ENCODE measurements around the gene SNAI3.

Gene SNAI3

DNA sequence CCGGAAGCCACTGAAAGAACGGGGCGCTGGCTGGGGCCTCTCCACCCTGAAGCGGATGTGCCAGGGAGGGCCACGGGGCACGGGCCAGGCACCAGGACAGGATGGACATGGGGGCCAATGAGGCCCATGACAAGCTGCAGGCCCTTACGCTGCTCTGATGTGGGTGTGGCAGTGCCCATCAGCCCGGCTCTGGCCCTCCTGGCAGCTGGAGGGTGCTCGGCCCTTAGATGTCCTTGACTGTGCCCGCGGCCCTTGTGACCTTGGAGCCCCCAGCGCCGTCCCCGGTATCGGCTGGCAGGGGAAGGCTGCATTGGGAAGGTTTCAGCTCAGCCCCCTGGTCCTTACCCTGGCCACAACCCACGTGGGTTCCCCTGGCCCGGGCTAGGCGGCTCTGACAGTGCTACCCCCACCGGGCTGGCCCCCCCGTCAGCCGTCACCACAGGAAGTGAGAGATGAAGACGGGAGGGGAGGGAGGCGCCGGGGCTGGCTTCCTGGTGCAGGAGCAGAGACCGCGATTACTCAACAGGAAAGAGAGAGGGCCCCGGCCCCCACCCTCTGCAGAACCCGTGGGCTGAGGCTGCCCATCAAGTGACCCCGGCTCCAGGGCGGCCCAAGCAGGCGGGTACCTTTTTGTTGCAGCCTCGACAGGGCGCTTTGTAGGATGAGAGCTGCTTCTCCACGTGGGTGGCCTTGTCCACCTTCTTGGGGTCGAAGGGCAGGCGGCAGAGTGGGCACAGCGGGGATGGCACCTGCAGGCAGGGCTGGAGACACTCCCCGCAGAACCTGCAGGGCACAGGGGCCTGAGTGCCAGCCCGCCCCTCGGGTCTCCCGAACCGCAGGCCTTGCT, 14.6 kb upstream of the SNAI3 start:
- no peaks in the 10 kb centered on the region for H3K27me3 Mint-ChIP-seq
- DNase-seq, result peak; percentile 86 to 87
- H3K27ac Mint-ChIP-seq, result peak overlapping the region; percentile 91 to 96
- peak; percentile 82 for ATAC-seq
- peak overlapping the region; percentile 82 to 93 for H3K4me3 Mint-ChIP-seq
- peaks cover 82% of the 10 kb centered on the region for H3K4me1 Mint-ChIP-seq
- H3K9me3 Mint-ChIP-seq, result no peaks in the 10 kb centered on the region

DNA sequence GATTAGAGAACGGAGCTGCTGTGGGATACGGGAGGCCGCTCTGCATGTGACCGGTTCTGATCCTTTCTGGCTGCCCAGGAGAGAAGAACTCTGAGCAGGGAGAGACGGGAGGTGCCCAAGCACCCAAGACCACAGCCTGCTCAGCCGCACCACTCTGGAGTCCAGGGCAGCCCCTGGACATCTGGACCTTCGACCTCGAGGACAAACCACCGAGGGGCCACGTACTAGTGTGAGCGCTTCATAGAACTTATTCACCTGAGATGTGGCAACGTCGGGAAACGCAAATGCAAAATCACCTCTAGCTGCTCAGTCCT, 14.0 kb upstream of the SNAI3 start:
- Mint-ChIP-seq H3K27me3 (no peaks in the 10 kb centered on the region), H3K9me3 (no peaks in the 10 kb centered on the region), H3K27ac (peak overlapping the region in 1 of 2 donors; percentile 96), H3K4me1 (peaks cover 80% of the 10 kb centered on the region), H3K4me3 (peak overlapping the region; percentile 82 to 93)
- DNase-seq (no peak), ATAC-seq (no peak)

DNA sequence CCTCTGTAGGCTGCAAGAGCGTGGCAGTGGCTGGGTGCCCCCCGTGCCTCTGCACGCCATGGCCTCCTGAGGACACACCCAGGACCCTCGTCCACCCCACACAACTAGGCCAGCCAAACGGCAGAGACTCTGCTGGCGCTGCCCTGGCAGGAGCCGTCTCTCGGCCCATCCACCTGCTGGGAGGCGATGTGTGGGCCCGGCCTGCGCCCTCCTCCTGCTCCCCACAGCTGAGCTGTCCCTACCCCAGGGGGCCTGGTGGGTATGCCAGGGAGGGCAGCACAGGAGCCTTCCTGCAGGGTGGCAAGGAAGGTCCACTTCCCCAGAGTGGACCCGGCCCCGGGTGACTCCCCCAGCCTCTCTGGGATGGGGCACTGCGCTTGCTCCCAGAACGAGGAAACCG, 12.9 kb upstream of the SNAI3 start:
- no peaks in the 10 kb centered on the region for H3K27me3 Mint-ChIP-seq
- H3K4me3 Mint-ChIP-seq, result no peak overlapping the region
- ATAC-seq (no peak), DNase-seq (no peak)
- peaks cover 74% of the 10 kb centered on the region for H3K4me1 Mint-ChIP-seq
- no peaks in the 10 kb centered on the region for H3K9me3 Mint-ChIP-seq
- H3K27ac Mint-ChIP-seq, result no peak overlapping the region

DNA sequence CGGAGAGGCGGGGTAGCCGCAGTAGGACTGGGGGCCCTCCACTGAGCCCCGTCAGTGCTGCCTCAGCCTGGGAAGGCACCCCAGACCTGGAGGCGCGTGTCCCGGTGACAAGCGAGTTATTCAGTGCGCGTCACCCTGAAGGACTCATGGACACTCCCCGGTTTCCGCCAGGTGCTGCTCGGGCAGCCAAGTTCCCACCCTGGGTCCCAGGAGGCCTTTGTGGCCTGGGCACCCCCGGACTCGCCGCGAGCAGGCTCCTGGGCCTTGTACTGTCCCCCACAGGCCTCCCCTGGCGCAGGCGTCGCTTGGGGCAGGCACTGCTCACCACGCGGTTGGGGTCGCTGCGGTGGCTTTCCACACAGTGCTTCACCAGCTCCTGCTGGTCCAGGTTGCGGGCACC, 12.3 kb upstream of the SNAI3 start:
- DNase-seq (no peak), ATAC-seq (no peak)
- Mint-ChIP-seq H3K9me3 (no peaks in the 10 kb centered on the region), H3K4me1 (peaks cover 71% of the 10 kb centered on the region), H3K27ac (peak overlapping the region in 1 of 2 donors; percentile 67), H3K27me3 (no peaks in the 10 kb centered on the region), H3K4me3 (no peak overlapping the region)

DNA sequence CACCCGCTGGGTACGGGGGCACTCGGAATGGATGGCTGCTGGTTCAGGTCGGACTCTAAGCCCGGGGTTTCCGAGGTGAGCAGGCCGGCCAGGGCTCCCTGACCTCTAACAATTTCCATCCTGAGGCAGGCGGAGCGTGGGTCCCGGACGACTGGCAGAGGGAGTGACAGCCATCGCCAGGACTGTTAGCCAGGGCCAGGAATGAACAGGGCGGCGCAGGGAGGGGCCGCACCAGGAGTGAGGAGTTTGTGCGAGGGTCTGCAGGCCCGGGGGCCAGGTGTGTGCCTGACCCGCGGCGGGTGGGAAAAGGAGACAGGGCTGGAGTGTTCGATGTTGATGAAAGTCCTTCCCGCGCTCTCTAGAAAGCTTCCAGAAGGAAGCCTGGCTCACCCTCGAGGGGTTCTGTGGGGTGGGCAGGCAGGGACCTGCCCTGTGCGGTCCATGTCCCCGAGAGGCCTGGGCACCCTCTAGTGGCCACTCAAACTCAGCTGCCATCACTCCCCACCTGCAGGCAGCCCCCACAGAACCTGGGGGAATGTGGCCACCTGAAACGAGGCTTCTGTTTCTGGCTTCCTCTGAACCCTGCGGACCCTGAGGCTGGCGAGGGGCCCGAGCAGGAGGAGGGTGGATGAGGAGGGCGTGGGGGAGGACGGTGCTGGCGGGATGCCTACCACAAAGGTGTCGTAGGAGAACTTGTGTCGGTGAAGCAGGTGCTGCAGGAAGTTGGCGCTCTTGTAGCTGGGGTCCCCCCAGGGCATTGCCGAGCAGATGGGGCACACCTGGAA, 11.7 kb upstream of the SNAI3 start:
- ATAC-seq, result no peak
- H3K4me1 Mint-ChIP-seq, result peaks cover 66% of the 10 kb centered on the region
- peak overlapping the region in 1 of 2 donors; percentile 15 for H3K4me3 Mint-ChIP-seq
- no peaks in the 10 kb centered on the region for H3K27me3 Mint-ChIP-seq
- no peaks in the 10 kb centered on the region for H3K9me3 Mint-ChIP-seq
- DNase-seq, result no peak
- peak overlapping the region in 1 of 2 donors; percentile 93 for H3K27ac Mint-ChIP-seq

DNA sequence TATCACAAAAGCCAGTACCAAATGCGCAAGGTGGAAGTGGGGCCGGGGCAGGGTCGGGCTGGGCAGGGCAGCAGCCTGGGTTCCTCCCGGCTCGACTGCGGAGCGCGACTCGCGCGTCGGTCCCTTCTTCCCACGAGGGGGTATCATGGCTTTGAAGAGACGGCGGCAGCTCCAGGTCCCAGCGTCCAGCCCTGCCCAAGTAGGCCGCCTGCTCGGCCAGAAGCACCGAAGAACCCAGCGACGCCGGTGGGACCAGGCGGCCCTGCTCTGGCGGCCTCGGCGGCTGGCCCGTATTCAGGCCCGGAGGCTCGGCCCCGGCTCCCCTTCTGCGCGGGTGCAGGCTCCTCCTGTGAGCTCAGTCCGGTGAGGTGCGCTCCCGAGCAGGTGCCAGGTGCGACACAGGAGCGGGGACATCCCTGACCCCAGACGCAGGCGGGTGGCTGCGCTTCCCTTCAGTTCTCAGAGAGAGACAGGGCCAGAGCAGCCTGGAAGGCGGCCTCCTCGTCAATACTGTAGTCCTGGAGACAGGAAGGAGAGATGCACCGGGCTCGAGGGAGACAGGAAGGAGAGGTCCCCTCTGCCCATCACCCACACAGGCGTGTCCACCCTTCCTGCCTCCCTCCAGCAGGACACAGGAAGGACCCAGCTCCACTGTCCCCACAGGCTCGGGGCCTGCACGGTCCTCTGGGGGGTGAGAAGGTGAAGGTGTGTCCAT, 11.0 kb upstream of the SNAI3 start:
- no peak for DNase-seq
- Mint-ChIP-seq H3K27ac (peak overlapping the region in 1 of 2 donors; percentile 93), H3K4me3 (no peak overlapping the region), H3K4me1 (peaks cover 66% of the 10 kb centered on the region), H3K27me3 (no peaks in the 10 kb centered on the region), H3K9me3 (no peaks in the 10 kb centered on the region)
- ATAC-seq, result no peak

DNA sequence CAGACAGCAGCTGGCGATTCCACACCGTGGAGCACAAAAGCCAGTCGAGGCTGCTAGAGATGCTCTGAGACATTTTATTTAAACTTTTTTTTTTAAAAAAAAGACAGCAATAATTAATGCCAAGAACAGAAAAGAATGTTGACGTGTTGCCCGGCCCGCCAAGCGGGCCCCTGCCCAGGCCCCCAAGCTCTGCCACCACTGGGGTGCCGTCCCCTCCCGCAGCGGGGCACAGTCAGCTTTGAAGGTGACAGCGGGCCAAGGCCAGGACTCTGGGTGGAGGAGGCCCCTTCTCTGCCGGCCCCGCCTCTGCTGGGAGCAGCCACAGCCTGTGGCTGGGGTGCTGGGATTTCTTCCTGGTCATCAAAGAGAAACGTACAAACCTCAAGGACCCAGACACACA, 10.1 kb upstream of the SNAI3 start:
- ATAC-seq, result no peak
- H3K27me3 Mint-ChIP-seq, result no peaks in the 10 kb centered on the region
- H3K27ac Mint-ChIP-seq, result no peak overlapping the region
- peaks cover 66% of the 10 kb centered on the region for H3K4me1 Mint-ChIP-seq
- DNase-seq, result no peak
- H3K4me3 Mint-ChIP-seq, result no peak overlapping the region
- H3K9me3 Mint-ChIP-seq, result no peaks in the 10 kb centered on the region

DNA sequence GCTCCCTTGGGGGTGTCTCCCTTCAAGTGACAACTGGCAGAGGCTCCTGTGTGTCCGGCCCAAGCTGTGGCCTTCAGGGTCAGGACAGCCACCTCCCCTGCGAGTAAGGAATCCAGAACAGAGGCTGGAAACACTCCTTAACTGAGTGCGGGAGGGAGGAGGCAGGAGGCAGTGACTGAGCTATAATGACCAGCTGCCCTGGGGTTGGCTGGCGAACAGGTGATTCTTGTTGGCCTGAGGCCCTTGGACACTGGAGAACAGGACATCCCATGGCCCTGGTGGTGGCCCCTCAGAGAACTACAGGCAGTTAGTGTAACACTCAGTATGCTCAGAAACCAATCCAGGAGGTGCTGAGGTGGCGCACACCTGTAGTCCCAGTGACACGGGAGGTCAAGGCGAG, 9.4 kb upstream of the SNAI3 start:
- H3K4me1 Mint-ChIP-seq, result peaks cover 66% of the 10 kb centered on the region
- no peak overlapping the region for H3K4me3 Mint-ChIP-seq
- H3K27me3 Mint-ChIP-seq, result no peaks in the 10 kb centered on the region
- no peak for DNase-seq
- no peaks in the 10 kb centered on the region for H3K9me3 Mint-ChIP-seq
- ATAC-seq, result no peak
- no peak overlapping the region for H3K27ac Mint-ChIP-seq

DNA sequence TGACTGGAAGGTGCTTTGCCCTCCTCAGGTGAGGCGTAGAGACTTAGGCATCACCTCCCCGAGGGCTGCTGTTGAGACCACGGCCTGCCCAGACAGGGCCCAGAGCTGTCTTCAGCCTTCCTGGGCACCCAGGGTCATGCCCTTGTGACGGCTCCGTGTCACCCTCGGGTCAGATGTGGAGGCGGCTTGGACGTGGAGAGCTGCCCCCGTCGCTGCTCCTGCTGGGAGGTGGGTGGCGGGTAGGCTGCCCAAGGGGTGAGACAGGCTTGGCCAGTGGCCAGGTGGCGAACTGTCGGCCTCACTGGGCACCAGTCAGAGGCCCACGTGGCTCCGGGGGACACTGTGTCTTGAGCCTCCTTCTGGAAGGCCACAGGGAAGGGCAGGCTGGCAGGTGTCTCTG, 8.9 kb upstream of the SNAI3 start:
- DNase-seq (no peak), ATAC-seq (no peak)
- no peak overlapping the region for H3K4me3 Mint-ChIP-seq
- H3K9me3 Mint-ChIP-seq, result no peaks in the 10 kb centered on the region
- H3K27me3 Mint-ChIP-seq, result no peaks in the 10 kb centered on the region
- H3K27ac Mint-ChIP-seq, result no peak overlapping the region
- H3K4me1 Mint-ChIP-seq, result peaks cover 66% of the 10 kb centered on the region

DNA sequence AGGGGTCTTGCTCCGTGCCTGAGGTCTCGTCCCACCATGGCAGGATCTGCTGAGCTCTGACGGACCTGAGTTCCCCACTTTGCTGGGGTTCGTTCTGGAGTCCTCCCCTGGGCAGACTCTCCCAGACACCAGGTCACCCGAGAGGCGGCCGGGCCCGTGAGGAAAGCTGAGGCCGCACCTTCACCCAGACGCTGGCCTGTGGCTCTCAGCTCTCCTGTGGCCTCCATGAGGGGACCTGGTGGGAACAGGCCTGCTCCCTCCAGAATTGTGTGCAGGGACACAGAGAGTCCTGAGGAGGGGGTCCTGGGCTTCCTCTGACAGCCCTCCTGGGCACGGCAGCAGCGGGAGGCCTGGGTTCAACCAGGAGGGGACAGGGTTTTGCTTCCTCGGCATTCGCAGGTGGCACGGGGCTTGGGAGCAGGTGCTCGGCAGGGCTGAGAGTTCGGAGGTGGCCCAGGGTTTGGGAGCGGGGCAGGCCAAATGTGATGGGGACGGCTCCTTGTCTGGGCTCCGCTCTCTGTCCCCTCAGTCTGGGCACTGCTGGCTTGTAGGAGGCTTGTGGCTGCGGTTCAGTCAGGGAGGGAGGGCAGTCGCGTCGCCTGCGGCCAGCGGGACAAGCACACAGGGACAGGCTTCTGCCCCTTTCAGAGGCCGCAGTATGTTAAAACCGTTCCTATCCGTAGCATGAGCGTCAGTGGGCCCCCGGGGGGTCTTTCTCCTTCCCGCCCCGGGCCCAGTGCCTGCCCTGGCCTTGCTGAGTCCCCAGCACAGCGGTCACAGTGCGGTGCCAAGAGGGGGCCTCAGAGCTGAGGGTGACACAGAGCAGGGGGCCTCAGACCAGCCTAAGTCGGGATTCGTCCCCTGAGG, 8.1 kb upstream of the SNAI3 start:
- Mint-ChIP-seq H3K4me3 (no peak overlapping the region), H3K27ac (peak overlapping the region in 1 of 2 donors; percentile 94), H3K4me1 (peaks cover 63% of the 10 kb centered on the region), H3K9me3 (no peaks in the 10 kb centered on the region), H3K27me3 (no peaks in the 10 kb centered on the region)
- DNase-seq, result no peak
- ATAC-seq, result no peak

DNA sequence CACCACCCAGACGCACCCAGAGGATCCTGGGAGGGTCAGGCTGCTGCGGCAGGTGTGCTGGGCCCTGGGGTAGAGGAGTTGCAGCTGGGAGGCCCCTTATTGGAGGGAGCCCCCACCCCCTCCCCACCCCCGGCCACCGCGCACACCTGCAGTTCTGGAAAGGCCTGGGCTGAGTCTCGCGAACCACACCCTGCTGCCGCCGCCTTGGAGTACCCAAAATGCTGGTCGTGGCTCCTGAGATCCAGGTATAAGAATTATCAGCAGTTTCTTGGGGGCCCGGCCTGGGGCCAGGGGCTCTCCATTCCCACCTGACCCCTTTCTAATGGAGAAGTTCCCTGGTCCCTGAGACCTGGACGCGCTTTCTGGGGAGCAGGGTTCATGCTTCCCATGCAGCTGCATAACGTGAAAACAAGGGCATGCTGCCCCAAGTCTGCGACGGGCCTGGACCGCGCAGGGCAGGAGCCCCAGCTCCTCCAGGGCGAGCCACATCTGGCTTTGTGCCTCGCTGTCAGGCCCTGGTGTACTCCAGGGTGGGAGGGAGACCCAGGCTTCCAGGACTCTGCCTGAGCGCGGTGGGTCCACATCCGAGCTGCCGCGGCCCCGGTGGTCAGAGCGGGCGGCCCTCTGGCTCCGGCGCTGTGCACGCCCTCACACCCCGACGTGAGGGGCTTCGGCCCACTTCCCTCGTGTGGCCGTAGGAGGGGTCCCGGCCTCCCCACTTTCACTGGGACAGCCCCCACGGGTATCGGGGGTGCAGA, 7.3 kb upstream of the SNAI3 start:
- Mint-ChIP-seq H3K27ac (peak overlapping the region in 1 of 2 donors; percentile 34), H3K4me1 (peaks cover 60% of the 10 kb centered on the region), H3K9me3 (no peaks in the 10 kb centered on the region)

DNA sequence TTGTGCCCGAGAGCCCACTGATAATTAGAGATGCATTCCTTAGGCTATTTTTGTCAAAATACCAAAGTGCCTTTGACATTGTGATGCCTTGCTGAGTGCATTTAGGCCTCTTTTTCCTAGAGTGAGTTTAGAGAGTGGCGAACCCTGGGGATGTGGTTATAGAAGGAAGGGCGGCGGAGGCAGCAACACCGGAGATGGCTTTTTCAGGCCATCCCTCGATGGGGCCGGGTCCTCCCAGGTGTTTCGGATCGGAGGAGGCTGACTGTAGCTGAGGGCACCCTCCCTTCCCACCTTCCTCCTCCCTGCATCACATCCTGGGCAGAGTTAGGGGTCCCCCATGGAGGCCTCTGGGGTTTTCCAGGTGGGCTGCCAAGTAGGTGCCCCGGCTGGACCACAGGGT, 6.6 kb upstream of the SNAI3 start:
- Mint-ChIP-seq H3K4me3 (peak overlapping the region in 1 of 2 donors; percentile 13), H3K9me3 (no peaks in the 10 kb centered on the region), H3K4me1 (peaks cover 60% of the 10 kb centered on the region), H3K27me3 (no peaks in the 10 kb centered on the region), H3K27ac (peak overlapping the region in 1 of 2 donors; percentile 54)
- no peak for ATAC-seq
- DNase-seq, result no peak

More for the DNA sequence above, 7.3 kb upstream of the SNAI3 start:
- H3K27me3 Mint-ChIP-seq, result no peaks in the 10 kb centered on the region
- DNase-seq (no peak), ATAC-seq (peak; percentile 12)
- H3K4me3 Mint-ChIP-seq, result peak overlapping the region in 1 of 2 donors; percentile 15

DNA sequence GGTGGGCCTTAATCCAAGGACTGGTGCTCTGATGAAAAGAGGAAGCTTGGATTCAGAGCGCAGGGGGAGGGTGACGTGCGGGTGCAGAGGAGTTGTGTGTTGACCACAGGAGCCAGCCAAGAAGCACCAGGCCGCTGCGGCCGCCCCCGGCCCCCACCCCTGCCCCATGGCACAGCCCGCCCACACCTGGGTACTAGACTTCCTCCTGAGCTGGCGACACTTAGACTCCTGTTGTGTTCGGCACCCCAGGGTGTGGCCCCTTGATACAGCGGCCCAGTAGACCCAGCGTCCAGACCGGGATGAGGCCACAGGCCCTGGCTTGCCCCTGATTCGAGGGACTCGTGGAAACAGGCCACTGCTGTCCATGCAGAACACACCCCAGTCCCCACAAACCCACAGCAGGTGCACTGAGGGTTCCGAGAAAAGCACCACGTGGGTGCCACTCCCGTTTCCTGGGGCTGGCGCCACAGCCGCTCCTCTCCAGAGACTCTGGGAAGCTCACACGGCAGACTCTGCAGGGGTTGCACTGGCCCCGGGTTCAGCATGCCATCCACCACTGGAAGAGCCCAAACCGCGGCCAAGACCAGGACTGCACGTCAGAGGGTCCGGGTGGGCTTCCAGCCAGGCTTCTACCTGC, 5.7 kb upstream of the SNAI3 start:
- Mint-ChIP-seq H3K4me1 (peaks cover 59% of the 10 kb centered on the region), H3K27ac (peak overlapping the region in 1 of 2 donors; percentile 54), H3K9me3 (no peaks in the 10 kb centered on the region), H3K4me3 (peak overlapping the region; percentile 37 to 60), H3K27me3 (no peaks in the 10 kb centered on the region)
- ATAC-seq (peak; percentile 25), DNase-seq (no peak)
